ENCODE data around the gene CAPN12.
"Not testable (repeated sequence)": the region's sequence is repeated elsewhere in the genome, so short reads cannot be mapped to it uniquely, and the experiment has no call there.

CAPN12 gene, protein sequence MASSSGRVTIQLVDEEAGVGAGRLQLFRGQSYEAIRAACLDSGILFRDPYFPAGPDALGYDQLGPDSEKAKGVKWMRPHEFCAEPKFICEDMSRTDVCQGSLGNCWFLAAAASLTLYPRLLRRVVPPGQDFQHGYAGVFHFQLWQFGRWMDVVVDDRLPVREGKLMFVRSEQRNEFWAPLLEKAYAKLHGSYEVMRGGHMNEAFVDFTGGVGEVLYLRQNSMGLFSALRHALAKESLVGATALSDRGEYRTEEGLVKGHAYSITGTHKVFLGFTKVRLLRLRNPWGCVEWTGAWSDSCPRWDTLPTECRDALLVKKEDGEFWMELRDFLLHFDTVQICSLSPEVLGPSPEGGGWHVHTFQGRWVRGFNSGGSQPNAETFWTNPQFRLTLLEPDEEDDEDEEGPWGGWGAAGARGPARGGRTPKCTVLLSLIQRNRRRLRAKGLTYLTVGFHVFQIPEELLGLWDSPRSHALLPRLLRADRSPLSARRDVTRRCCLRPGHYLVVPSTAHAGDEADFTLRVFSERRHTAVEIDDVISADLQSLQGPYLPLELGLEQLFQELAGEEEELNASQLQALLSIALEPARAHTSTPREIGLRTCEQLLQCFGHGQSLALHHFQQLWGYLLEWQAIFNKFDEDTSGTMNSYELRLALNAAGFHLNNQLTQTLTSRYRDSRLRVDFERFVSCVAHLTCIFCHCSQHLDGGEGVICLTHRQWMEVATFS

DNA sequence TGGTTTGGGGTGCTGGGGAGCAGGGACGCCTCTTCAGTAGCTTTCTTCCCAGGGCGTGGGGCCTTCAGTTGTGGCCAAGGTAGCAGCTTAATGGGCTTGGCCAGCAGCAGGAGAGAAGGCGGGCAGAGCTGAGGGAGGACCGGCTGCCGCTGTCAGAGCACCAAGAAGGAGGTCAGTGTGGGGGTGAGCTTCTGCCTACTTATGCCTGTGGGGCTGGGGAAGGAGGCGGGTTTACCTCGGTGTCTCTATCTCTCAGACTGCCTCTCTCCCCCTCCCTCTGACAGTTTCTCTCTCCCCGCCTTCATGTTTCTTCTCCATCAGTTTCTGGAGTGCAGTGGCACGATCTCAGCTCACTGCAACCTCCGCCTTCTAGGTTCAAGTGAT, at the start of gene CAPN12:
Gene CAPN12, minus strand, starts transcription at position 177 of the 384 bp plus-strand sequence. CDS start 309 bp downstream, outside the sequence.
- ATAC-seq (replicated peaks; ENCODE audit: extremely low read depth, poor library complexity, severe bottlenecking): no peak
- peaks cover 8% of the 10 kb centered on the region for H3K4me1 Mint-ChIP-seq
- no peak for DNase-seq (ENCODE audit: low spot score in 2 of 2)
- no peaks in the 10 kb centered on the region for H3K27me3 Mint-ChIP-seq
- peaks cover 1% of the 10 kb centered on the region for H3K36me3 Mint-ChIP-seq (ENCODE audit: insufficient read depth)
- no peaks in the 10 kb centered on the region for H3K9me3 Mint-ChIP-seq
- no peak within 1 kb of the TSS for H3K4me3 Mint-ChIP-seq
- no peak within 1 kb of the TSS for H3K27ac Mint-ChIP-seq (ENCODE audit: low read depth)

DNA sequence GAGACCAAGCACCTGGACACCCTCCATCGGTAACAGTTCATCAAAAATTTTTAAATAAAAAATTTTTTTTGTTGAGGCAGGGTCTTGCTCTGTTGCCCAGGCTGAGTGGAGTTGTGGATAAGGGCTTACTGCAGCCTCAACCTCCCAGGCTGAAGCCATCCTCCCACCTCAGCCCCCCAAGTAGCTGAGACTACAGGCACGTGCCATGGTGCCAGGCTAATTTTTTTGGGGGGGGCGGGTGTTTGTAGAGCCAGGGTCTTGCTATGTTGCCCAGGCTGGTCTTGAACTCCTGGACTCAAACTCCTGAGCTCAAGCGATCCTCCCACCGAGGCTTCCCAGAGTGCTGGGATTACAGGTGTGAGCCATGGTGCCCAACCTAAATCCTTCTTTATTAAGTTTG, 49.4 kb upstream of the CAPN12 start:
- Mint-ChIP-seq H3K4me1 (no peaks in the 10 kb centered on the region), H3K27ac (ENCODE audit: low read depth) (no peak overlapping the region), H3K36me3 (ENCODE audit: insufficient read depth) (peaks cover 3% of the 10 kb centered on the region), H3K9me3 (no peaks in the 10 kb centered on the region), H3K27me3 (no peaks in the 10 kb centered on the region), H3K4me3 (no peak overlapping the region)
- DNase-seq (ENCODE audit: low spot score in 2 of 2): no peak
- ATAC-seq (replicated peaks; ENCODE audit: extremely low read depth, poor library complexity, severe bottlenecking): no peak

DNA sequence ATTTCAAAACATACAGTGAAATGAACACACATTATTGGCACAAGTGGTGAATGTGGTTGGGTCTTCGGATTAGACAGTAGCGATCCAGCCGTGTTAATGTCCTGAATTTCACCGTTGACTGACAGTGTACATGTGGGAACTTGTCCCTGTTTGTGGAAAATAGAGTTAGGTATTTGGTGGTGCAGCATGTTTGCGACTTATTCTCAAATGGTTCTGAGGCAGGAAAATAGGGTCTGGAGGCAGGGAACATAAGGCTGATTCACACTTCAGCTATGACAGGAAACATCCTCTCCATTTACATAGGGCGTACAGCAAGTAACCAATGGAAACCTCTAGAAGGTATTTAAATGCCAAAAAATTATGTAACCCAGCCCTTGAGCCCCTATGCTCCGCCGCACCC, 48.9 kb upstream of the CAPN12 start:
- peak overlapping the region; percentile 44 for H3K4me3 Mint-ChIP-seq
- H3K27ac Mint-ChIP-seq (ENCODE audit: low read depth): no peak overlapping the region
- no peaks in the 10 kb centered on the region for H3K9me3 Mint-ChIP-seq

DNA sequence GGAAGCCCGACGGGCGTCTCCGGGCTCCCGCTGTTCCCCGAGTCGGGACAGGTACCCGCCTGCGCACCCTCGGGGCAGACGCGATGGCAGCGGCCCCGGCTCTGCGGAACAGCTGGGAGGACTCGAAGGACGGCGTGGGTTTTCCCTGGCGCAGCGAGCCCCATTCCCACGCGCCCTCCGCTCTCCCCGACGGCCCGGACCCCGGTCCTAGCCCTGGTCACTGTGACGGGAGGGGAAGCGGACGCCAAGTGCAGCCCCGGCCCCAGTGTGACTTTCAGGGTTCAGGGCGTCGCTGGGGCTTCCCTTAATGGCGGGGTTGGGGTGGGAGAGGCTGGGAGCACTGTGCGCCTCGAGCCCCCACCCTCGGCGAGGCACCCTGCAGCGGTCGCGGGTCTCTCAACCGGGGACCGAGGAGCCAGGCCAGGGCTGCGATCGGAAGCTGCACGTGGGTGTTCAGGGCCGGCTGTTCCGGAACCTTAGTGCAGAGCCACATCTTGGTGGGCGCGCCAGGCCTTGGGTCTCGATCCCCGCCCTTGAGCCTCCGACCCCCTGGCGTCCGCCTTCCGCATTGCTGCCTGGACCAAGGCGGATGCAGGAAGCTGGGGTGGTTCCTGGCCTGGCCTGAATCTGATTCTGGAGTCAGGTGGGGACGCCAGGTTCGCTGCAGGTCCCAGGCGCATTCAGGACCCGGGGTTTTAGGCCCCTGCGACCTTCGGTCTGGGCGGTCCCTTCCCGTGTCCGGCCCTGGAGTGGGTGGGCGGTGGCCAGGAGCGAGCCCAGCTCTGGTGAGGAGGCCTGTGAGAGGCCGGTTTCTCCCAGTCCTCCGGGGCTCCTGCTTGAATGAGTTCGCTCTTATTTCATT, 48.2 kb upstream of the CAPN12 start:
- peak; percentile 7 for ATAC-seq (replicated peaks; ENCODE audit: extremely low read depth, poor library complexity, severe bottlenecking)
- Mint-ChIP-seq H3K36me3 (ENCODE audit: insufficient read depth) (peaks cover 3% of the 10 kb centered on the region), H3K4me1 (no peaks in the 10 kb centered on the region), H3K27me3 (no peaks in the 10 kb centered on the region), H3K27ac (ENCODE audit: low read depth) (no peak overlapping the region), H3K9me3 (no peaks in the 10 kb centered on the region), H3K4me3 (peak overlapping the region; percentile 44)
- DNase-seq (ENCODE audit: low spot score in 2 of 2): no peak

More for the DNA sequence above, 48.9 kb upstream of the CAPN12 start:
- Mint-ChIP-seq H3K4me1 (no peaks in the 10 kb centered on the region), H3K36me3 (ENCODE audit: insufficient read depth) (peaks cover 3% of the 10 kb centered on the region), H3K27me3 (no peaks in the 10 kb centered on the region)
- ATAC-seq (replicated peaks; ENCODE audit: extremely low read depth, poor library complexity, severe bottlenecking): no peak
- DNase-seq (ENCODE audit: low spot score in 2 of 2): no peak

DNA sequence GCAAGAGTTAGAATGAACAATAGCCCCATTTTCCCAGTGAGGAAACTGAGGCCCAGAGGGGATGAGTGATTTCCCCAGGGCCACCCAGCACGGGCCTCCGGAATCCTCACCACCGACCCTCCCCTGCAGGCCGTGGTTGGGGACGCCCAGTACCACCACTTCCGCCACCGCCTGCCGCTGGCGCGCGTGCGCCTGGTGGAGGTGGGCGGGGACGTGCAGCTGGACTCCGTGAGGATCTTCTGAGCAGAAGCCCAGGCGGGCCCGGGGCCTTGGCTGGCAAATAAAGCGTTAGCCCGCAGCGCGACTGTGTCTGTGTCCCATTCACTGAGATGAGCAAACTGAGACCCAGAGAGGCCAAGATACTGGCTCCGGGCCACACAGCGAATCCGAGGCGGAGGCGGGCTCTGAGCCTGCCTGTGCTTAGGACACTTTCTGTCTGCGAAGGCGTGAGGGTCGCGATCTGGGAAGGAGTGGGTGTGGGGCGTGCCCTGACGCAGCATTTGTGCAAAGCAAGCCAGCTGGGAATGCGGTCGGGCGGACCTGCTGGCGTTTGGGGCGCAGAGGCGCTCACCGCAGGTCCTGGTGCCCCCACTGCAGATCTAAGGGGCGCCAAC, 47.3 kb upstream of the CAPN12 start:
- ATAC-seq (replicated peaks; ENCODE audit: extremely low read depth, poor library complexity, severe bottlenecking): peak; percentile 92

DNA sequence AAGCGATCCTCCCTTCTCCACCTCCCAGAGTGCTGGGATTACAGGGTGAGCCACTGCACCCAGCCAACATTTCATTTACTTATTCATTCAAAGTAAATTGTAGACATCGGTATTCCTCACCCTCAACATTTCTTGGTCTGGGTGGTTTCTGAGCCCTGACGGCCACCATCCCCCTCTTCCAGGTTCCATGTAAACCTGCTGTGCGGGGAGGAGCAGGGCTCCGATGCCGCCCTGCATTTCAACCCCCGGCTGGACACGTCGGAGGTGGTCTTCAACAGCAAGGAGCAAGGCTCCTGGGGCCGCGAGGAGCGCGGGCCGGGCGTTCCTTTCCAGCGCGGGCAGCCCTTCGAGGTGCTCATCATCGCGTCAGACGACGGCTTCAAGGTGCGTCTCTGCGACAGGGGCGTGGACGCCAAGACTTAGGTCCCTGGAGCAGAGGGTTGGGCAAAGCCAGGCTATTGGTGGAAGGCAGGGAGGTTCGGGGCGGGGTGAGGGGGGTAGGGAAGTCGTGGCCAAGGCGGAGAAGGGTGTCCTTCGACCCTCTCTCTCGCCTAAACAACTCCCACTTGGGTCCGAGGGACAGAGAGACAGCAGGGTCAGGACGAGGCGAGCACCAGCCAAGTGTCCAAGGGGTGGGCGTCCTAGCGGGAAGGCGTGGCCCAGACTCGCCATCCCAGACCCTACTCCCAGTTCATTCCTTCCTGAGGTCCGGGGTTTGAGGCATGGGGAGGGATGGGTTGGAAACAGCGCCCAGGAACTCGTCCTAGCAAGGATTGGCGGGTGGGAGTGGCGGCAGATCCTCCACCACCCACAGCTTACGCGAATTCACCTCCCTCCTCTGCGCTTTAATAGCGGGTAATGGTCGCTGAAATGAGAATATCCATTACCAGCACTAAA, 46.5 kb upstream of the CAPN12 start:
- DNase-seq (ENCODE audit: low spot score in 2 of 2); H3K9me3 Mint-ChIP-seq; H3K36me3 Mint-ChIP-seq (ENCODE audit: insufficient read depth); H3K4me3 Mint-ChIP-seq; H3K4me1 Mint-ChIP-seq; H3K27me3 Mint-ChIP-seq; ATAC-seq (replicated peaks; ENCODE audit: extremely low read depth, poor library complexity, severe bottlenecking); H3K27ac Mint-ChIP-seq (ENCODE audit: low read depth): not testable (repeated sequence)

More for the DNA sequence above, 47.3 kb upstream of the CAPN12 start:
- not testable (repeated sequence) for H3K4me3 Mint-ChIP-seq; H3K27ac Mint-ChIP-seq (ENCODE audit: low read depth); H3K27me3 Mint-ChIP-seq; H3K4me1 Mint-ChIP-seq; H3K36me3 Mint-ChIP-seq (ENCODE audit: insufficient read depth); H3K9me3 Mint-ChIP-seq; DNase-seq (ENCODE audit: low spot score in 2 of 2)

DNA sequence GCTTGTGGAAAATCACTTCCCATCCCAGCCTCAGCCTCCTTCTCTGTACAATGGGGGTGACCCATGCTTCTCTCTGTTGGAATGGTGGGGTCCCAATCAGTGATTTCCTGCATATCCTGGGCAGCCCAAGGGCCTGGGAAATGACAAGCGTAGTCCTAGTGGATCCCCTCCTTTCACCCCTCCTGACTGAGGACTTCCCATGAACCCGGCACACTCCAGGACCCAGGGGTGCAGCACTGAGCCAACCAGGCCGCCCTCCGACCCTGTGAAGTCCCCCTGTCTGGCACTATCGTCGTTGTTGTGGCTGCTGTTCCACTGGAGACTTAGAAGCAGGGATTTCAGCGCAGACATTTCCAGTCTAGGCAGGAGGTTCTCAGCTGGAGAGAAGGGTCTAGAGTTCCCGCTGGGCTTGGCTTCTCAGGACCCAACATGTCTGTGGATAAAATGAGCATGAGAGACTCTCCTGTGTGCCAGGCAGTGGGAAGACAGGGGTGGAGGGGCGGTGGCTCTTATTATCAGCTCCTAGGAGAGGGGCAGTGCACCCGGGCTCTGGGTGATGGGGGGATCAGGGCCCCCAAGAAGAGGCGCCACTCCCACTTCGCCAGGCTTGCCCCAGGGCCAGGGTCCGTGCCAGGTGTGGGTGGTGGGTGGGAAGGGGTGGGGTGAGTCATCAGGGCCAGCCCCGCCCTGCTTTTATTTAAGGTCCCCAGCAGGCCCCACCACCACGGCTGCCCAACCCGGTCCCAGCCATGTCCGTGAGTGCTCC, 44.4 kb upstream of the CAPN12 start, which contains the start of gene LGALS7B:
Gene LGALS7B, plus strand, starts transcription at position 723 of the 766 bp plus-strand sequence. Its CDS starts 27 bp downstream, at position 750.
- Mint-ChIP-seq H3K4me1 (no peaks in the 10 kb centered on the region), H3K36me3 (ENCODE audit: insufficient read depth) (peaks cover 3% of the 10 kb centered on the region), H3K27me3 (no peaks in the 10 kb centered on the region), H3K27ac (ENCODE audit: low read depth) (no peak within 1 kb of the TSS), H3K4me3 (no peak within 1 kb of the TSS), H3K9me3 (no peaks in the 10 kb centered on the region)
- ATAC-seq (replicated peaks; ENCODE audit: extremely low read depth, poor library complexity, severe bottlenecking) (no peak), DNase-seq (ENCODE audit: low spot score in 2 of 2) (no peak)

DNA sequence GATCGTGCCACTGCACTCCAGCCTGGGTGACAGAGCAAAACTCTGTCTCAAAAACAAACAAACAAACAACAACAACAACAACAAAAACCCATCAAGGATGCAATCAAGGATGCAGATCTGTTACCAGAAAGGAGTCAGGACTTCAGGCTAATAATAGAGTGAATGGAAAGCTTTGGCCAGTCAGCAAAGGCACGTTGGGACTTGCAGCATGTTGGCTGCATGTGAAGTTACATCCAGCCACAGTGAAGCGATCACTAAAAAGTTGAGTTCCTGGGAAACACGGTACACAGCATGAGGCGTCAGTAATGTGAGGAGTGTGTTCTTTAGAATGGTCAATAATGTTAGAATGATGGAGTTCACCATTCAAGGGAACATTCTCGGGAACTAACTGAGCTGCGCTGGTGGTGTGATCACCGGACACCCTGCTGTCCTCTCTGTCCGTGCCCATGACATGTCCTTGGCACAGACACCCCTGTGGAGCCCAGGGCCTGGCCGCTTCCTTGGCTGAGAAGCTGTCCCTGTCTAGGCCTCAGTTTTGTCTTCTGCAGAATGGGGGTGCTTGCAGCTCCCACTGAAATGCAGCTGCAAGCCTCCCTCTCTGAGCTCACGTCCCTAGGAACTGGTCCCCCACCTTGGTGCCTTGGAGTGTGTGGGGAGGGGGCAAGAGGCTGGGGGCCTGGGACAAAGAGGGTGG, 42.4 kb upstream of the CAPN12 start:
- no peaks in the 10 kb centered on the region for H3K27me3 Mint-ChIP-seq
- no peak overlapping the region for H3K27ac Mint-ChIP-seq (ENCODE audit: low read depth)
- H3K9me3 Mint-ChIP-seq: no peaks in the 10 kb centered on the region
- H3K4me1 Mint-ChIP-seq: no peaks in the 10 kb centered on the region
- no peak overlapping the region for H3K4me3 Mint-ChIP-seq
- H3K36me3 Mint-ChIP-seq (ENCODE audit: insufficient read depth): no peaks in the 10 kb centered on the region
- DNase-seq (ENCODE audit: low spot score in 2 of 2) (no peak), ATAC-seq (replicated peaks; ENCODE audit: extremely low read depth, poor library complexity, severe bottlenecking) (no peak)

DNA sequence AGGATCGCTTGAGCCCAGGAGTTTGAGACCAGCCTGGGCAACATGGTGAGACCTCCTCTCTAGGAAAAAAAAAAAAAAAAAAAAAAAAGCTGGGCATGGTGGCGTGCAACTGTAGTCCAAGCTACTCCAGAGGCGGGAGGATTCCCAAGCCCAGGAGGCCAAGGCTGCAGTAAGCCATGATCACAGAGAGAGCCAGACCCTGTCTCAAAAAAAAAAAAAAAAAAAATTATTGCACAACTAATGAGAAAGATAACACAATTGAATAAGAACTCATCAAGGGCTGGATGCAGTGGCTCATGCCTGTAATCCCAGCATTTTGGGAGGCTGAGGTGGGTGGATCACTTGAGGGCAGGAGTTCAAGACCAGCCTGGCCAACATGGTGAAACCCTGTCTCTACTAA, 41.8 kb upstream of the CAPN12 start:
- DNase-seq (ENCODE audit: low spot score in 2 of 2); H3K4me1 Mint-ChIP-seq; H3K36me3 Mint-ChIP-seq (ENCODE audit: insufficient read depth); H3K4me3 Mint-ChIP-seq; H3K27ac Mint-ChIP-seq (ENCODE audit: low read depth); H3K9me3 Mint-ChIP-seq; ATAC-seq (replicated peaks; ENCODE audit: extremely low read depth, poor library complexity, severe bottlenecking); H3K27me3 Mint-ChIP-seq: not testable (repeated sequence)

DNA sequence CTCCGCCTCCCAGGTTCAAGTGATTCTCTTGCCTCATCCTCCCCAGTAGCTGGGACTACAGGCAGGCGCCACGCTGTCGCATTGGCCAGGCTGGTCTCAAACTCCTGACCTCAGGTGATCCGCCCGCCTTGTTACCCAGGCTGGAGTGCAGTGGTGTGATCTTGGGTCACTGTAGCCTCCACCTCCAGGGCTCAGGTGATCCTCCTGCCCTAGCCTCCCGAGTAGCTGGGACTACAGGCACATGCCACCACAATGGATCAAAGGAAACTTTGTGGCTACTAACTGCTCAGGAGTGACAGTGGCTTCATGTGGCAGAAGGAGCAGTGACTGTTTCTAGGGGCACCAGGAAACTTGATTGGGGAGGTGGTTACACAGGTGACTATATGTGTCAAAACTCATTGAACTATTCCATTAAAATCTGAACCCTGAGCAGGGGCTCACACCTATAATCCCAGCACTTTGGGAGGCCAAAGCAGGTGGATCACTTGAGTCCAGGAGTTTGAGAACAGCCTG, 41.0 kb upstream of the CAPN12 start:
- DNase-seq (ENCODE audit: low spot score in 2 of 2) (no peak), ATAC-seq (replicated peaks; ENCODE audit: extremely low read depth, poor library complexity, severe bottlenecking) (no peak)
- Mint-ChIP-seq H3K27me3 (no peaks in the 10 kb centered on the region), H3K27ac (ENCODE audit: low read depth) (no peak overlapping the region), H3K36me3 (ENCODE audit: insufficient read depth) (no peaks in the 10 kb centered on the region), H3K9me3 (no peaks in the 10 kb centered on the region), H3K4me3 (no peak overlapping the region), H3K4me1 (no peaks in the 10 kb centered on the region)

Measured in central memory CD8-positive, alpha-beta T cell (primary cell).